GM19238 (cell line): ENCODE measurements around the gene R3HCC1L.

Source experiments
- DNase-seq: peaks from one replicate; pipeline ENCODE4 v3.0.0; 2011; ENCODE audit warnings: low spot score; ENCODE audit not compliant: insufficient read length

R3HCC1L gene

DNA sequence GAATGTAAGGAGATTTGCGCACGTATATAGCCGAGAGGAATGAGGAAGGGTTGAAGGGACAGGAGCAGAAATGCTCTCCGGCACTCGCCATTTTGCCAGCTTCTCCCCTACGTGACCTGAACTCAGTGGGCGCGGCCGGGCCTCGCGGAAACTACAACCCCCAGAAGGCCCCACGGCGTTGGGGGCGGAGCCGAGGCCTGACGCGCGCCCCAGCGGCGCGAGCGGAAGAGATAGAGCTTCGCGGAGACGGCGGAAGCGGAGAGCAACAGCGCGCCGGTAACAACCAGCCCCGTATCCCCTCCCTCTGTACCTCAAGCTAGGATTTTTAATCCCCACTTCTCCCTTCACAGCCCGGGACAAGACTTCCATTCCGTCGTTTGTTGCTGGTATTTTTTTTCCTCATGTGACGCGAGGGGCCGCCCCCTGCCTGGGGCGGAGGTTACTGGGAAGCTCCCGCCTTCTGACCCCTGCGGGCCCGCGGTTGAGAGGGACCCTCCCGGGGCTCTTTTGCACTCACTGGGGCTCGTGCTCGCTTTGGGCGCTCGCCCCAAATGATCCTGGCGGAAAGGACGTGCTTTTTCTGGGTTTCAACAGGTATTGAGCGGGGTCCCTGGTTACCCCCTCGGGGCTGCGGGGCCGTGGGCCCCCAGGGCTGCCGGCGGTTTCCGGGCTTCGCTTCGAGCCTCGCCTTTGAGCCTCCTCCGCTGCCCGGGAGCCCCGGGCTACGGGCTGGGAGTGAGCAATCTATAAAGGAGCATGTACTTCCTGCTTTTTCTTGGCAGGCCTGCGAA is at the start of gene R3HCC1L:
Gene R3HCC1L (plus strand): TSS at position 227 of the 791 bp plus-strand sequence. CDS start 73,458 bp downstream, outside the sequence.
- DNase-seq: peak; percentile 64

DNA sequence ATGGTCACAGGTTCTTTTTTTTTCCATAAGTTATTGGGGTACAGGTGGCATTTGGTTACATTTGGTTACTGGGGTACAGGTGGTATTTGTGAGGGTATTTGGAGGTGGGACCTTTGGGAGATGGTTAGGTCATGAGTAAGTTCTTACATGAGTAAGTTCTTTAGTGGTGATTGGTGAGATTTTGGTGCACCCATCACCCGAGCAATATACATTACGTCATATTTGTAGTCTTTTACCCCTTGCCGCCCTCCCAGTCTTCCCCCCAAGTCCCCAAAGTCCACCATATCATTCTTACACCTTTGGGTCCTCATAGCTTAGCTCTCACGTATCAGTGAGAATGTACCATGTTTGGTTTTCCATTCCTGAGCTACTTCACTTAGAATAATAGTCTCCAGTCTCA is 49.2 kb upstream of the R3HCC1L start:
- no peak for DNase-seq

DNA sequence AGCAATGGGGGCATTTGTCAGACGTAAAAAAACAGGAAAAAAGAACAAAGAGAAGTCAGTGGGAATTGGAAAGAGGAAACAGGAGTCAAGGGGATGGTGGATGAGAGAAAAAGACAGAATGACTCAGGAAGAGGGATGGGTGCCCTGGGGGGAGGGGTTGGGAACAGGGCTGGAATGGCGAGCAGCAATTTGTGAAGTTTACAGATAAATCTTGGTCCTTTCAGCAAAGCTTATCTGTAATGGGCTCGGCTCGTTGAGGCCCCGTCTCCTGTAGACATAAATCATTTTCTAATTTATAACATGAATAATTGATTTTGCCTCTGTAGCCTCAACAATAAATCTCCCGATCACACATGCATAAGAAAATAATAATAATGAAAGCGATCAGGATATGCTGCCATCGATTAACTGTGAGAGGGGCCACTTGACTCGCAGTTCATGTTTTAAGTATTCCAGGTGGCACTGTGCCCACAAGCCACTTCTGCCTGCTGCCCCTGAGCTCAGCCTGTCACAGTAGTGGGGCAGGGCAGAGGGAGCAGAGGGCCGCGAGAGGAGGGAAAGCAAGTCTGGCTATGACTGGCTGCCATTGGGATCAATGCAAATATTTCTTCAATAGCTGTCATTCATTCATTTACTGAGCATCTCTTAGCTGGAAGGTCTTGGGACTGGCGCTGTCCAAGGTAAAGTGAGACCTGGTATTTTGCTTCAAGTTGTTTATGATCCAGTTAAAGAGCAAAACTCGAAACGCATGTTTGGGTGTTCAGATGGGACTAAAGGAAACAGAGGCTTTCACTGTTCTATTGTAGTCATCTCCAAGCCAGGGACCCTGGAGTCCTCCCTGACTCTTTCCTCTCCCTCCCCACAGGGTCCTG is 47.4 kb upstream of the R3HCC1L start:
- DNase-seq: no peak

DNA sequence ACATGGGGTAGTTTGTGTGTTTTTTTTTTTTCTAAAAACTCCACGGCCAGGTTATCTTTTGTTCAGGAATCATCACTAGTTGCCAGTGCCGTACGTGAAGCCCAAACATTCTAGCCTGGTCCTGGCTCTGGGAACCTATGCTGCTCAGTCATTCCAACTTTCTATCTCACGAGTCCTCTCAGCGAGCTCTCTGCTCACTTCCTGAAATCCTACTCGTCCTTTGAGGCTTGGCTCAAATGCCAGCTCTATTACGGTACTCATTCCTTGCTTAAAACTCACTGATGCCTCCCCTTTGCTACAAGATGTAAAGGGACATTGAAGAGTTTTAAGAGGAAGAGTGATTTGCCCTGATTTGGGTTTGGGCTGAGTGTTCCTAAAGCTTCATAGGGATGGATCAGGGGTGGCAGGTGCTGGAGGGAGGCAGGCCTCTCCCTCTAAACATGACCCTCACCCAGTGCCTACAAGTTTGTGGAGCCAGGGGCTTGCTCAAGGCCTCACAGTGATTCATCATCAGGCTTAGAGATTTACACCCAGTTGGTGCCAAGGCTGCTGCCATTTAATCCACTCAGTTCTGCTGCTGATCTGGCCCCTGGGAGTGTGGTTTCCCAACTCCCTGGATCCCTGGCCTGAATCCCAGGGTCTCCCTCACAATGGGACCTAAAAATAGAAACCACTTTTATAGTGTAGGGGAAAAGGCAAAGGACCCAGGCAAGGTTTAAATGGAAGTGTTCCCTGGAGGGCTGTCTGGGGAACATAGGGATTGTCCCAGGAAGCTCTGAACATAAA is 46.1 kb upstream of the R3HCC1L start:
- DNase-seq: no peak

DNA sequence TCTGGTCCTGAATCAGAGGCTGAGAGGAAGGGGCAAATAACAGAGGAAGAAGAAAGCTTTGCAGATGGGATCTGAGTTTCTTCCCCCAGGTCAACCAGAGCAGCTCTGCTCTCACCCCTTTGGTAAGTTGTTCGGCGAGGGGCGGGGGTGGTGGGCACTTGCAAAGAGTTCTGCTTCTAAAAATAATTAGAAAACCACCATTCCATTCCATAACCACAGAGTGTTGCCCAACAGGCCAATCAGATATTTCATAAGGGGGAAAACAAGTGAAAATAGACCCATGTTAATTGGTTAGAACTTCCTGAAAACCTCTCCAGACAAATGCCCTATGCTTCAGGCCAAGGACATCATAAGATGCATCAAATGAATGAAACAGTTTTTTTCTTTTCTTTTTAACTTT is 43.6 kb upstream of the R3HCC1L start:
- DNase-seq: no peak

DNA sequence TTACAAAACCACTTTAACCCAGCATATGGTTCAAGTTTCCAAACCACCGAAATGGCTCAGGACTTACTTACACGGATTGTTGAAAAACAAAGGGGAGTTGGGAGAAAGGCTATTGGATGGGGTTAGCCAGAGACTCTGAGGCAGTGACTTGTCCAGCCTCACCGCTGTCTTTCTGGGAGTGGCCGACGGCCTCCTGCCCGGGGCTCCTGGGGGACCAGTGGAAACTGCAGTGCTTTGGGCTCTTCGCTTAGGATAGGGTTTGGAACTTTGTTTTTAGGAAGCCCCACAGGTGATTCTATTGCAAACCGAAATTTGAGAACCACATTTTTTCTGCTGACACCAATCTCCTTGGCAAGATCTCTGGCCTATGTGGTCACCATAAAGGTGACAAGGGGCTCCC is 38.1 kb upstream of the R3HCC1L start:
- no peak for DNase-seq

DNA sequence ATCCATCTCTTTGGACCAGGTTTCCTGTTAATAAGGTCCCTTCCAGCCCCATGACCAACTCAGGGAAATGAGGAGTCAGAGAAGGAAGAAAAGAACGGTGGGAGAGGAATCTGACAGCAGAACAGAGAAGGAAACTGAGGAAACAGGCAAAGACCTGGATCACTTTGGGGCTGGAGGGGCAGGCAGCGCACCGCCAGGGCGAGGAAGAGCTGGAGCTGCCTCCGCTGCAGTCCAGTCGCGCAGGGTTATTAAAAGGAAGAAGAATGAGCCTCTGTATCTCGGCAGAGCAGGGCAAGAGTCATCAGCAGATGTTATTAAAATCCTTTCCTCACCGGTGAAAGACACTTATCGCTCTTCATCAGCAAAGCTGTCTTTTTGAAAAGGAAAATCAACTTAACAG is 37.7 kb upstream of the R3HCC1L start:
- no peak for DNase-seq

DNA sequence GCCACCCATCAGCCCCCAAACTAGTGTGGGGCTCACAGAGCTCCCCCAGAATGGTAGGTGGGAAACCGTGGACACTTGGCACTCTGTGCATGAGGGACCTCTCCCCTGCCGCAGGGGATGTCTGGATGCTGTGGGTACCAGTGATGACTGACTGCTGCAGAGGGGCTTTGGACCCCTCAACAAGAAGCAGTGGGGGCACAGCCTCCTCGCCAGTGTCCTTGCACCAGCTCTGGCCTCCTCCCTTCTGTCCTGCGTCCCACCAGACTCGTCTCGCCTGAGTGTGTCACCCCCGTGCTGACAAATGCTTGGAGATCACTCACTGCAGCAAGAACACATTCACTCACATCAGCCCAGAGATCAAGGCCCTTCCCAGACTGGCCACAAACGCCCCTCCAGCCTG is 37.3 kb upstream of the R3HCC1L start:
- no peak for DNase-seq

DNA sequence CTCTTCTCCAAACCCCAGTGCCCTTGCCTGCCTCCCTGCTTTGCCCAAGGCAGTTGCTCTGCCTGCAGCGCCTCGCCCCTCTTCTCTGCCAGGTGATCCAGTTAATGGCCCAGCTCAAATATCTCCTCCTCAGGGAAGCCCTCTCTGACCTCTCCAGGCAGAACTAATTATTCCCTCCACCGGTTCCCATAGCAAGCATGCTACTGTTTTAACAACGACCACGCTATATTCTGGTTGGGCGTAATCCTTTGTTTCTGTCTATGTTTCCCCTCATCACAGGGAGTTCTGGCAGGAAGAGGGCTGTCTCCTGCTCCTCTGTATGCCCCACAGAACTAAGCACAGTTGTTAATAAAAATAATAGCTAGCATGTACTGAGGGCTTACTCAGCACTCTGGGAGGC is 36.8 kb upstream of the R3HCC1L start:
- DNase-seq: no peak

DNA sequence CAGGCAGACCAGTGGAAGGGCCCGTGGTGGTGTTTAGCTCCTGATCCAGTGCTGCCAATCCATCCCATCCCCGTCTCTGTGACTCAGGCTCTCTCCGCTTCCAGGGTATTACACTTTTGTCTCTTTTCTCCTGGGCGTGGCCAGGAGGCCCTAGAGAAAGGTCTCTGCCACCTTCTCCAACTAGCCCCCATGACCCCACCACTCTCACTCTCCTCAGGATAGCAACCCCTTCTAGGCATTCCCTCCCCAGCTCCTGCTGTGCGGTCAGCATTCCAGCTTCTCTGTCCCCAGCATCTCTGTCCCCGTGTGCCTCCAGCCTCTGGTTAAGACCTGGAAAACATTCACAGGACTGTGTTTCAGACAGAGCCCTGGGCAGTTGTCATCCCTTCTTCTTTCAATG is 36.2 kb upstream of the R3HCC1L start:
- no peak for DNase-seq

DNA sequence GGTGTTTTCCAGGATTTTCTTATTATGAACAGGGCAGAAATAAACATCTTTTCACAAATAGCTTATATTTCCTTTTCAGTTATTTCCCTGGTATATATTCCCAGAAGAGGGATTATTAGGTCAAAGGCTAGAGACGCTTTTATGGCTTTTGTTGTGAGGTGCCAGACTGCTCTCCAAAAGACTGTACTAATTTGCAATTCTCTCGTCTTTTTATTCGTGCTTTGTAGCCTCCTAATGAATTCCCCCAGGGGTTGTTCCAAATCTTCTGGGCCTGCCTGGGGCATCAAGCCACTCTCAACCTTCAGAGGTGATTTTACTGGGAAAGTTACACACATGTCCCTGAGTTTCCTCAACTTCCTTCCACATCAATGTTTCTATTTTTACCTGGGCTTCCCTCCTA is 34.0 kb upstream of the R3HCC1L start:
- no peak for DNase-seq

DNA sequence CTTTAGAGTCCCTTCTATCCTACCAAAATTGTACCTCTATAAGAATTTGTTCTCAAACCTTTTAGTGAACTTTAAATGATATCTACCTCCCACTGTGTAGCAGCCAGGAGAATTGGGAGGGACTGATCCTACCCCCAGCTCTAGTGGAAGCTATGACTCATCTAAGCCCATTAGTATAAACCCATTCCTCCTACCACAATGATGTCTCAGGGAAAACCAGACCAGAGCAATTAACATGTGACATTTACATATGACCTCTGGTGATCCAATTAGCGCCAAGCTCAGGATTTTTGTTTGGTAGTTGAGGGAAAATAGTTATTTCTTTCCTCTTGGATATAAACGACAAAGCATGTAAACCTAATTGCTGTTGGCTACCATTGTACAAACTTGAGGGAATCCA is 33.1 kb upstream of the R3HCC1L start:
- no peak for DNase-seq

DNA sequence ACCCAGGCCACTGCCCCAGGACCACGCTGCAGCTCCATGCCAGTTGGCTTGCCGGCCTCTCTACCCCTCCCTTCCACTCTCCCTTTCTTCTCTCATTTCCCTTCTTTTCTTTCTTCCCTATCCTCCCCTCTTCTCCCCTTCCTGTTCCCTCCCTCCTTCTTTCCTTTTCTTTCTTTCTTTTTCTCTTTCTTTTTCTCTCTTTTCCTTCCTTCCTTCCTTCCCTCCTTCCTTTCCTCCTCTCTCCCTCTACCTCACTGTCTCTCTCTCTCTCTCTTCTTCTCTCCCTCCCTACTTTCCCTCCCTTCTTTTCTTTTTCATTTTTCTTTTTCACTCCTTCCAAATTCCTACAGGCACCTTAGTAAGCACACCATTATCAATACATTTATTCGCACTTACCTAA is 30.3 kb upstream of the R3HCC1L start:
- DNase-seq: no peak

DNA sequence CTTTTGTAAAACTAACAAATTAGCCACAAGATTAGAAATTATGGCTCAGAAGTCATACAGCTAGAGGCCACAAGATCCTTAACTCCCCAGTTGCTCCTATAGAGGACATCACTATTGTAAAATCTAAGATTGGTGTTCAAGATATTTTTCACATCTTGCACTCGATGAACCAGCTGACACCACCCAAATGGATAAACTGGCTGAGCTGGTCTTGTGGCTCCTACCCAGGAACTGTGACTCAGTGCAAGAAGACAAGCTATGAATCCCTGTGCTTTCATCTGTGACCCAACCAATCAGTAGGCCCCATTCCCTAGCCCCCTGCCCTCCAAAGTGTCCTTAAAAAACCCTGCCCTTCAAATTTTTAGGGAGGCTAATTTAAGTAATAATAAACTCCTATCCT is 27.9 kb upstream of the R3HCC1L start:
- no peak for DNase-seq

DNA sequence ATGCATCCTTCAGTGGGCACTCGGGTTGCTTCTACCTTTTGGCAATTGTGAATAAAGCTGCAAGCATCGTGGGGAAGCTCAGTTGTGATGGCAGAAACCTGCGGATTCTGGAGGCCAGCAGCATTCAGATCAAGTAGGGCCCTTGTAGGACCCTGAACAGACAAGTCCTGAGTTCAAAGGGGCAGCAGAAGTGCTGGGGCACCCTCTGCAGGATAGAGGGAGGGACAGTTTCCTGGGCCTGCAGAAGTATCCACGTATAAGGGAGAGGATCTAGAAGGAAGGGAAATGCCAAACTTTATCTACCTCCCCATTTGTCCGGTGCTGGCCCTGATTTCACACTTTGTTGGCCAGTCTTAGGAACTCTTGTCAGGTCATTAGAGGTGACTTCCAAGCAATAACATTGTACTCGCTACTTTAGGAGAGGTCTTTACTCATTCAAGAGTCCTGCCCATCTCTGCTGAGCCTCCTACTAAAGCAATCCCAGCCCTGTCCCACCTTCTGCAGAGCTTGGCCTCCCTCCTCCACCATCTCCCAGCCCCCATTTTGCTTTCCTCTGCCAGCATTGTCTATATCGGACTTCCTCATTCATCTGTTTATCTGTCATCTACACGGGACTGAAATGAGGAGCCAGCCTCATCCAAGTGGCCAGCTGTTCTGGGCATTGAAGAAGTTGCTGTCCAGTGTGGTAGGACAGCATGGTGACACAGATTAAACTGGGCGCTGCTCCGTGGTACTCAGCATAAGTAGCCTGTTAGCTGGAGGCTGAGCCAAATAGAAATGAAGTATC is 26.6 kb upstream of the R3HCC1L start:
- DNase-seq: no peak

DNA sequence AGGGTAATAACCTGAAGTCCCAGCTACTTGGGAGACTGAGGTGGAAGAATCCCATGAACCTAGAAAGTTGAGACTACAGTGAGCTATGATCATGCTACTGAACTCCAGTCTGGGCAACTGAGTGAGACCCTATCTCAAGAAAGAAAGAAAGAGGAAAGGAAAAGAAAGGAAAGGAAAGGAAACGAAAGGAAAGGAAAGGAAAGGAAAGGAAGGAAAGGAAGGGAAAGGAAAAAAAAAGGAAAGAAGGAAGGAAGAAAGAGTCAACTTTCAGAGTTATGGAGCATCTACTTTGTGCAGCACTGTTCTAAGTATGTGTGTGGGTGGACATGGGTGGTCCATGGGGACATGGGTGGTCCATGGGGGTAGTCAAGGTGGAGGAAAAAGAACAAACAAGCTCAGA is 24.1 kb upstream of the R3HCC1L start:
- no peak for DNase-seq

DNA sequence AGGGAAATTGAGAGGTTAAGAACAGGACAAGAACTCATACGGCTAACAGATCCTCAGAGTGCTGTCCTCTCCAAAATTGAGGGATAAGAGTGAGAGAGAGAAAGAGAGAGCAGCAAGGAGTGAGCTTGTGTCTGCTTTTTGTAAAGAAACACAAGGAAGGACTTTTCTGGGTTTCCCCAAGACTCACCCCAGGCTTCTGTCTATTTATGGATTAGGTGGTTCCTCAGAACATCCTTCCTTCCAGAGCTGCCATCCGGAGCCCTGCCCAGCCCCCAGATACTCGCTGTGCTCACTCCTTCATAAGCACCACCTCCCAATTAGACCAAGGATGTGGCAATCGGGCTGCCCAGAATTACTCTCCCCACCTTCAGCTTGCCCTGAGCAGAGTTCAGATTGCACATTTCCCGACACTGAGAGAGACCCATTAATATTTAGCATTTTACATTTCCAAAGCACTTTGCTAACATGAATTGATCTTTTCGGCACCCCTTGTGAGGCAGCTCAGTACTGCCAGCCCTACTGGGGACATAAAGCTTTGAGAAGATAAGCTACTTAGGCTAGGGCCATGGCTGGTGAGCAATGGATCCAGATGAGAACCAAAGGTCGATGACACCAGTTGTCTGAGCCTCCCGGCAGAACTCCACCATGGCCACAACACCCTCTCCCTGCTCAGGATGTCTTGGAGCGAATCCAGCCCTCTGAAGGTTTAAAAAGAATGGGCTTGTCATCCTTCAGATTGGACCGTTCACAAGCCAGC is 19.2 kb upstream of the R3HCC1L start:
- no peak for DNase-seq

DNA sequence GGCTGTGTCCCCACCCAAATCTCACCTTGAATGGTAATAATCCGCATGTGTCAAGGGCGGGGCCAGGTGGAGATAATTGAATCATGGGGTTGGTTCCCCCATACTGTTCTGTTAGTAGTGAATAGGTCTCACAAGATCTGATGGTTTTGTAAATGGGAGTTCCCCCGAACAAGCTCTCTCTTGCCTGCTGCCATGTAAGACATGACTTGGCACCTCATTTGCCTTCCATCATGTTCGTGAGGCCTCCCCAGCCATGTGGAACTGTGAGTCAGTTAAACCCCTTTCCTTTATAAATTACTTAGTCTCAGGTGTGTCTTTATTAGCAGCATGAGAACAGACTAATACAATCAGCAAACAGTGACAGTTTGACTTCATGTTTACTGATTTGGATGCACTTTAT is 14.6 kb upstream of the R3HCC1L start:
- no peak for DNase-seq

DNA sequence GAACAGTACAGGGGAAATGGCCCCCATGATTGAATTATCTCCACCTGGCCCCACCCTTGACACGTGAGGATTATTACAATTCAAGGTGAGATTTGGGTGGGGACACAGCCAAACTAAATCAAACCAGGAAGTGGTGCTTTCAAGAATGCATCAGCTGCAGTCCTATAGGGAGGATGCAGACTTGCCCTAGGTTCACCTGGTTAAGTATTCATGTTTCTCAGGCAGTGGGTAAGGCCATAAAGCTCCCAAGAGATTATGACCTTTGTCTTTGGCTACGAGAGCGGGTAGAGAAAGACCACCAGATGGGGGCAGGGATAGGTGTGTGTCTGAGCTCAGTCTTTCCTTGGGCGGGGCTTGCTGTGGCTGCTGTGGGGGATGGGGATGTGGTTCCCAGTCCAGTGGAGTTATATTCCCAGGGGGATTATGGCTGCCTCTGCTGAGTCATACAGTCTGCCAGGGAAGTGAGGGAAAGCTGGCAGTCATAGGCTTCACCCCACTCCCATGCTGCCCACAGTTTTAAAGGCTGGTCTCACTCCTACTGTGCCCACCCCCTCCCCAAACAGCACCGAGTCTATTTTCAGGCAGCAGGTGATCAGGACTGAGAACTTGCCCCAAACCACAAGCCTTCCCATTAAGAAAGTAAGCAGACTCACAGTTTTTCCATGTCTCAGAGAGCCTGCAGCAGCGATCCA is 8.4 kb upstream of the R3HCC1L start:
- no peak for DNase-seq

DNA sequence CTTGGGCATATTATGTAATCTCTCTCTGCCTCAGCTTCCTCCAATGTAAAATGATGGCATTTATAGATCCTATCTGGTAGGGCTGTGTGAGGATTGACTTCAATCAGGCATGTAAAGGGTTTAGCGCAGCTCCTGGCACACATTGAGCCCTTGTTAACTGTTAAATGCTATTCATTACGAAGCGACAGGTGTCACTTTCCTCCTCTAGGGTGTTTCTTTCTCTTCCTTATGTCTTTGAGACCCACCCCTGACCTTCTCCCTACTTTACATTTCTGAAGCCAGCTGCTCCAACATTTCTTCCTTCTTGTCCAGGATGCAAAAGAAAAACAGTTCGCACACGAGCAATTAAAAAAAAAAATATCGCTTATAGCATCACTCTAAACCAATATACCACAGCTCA is 5.7 kb upstream of the R3HCC1L start:
- no peak for DNase-seq
